ENCODE measurements around the gene LCN15.

The LCN15 gene

GRCh38 chr9:136784997-136785361 lies 20.7 kb upstream of the LCN15 start:
- no peak overlapping the region for H3K4me3 ChIP-seq (ENCODE audit: low read length)
- H3K9me3 ChIP-seq (ENCODE audit: insufficient read depth, low read depth, low read length): no peaks in the 10 kb centered on the region
- no peaks in the 10 kb centered on the region for H3K36me3 ChIP-seq (ENCODE audit: insufficient read depth, low read depth, low read length)
- H3K27ac ChIP-seq (ENCODE audit: low read length): no peak overlapping the region
- no peak overlapping the region for H3K9ac ChIP-seq (ENCODE audit: low read depth, low read length)
- H3K27me3 ChIP-seq (ENCODE audit: insufficient read depth, low read length): no peaks in the 10 kb centered on the region
- H3K4me1 ChIP-seq (ENCODE audit: insufficient read depth, low read length): no peaks in the 10 kb centered on the region

- H3K27ac ChIP-seq (ENCODE audit: low read length): no peak overlapping the region
Observed at GRCh38 chr9:136784249-136784996, 20.1 kb upstream of the LCN15 start.

GRCh38 chr9:136782452-136782851 lies 18.1 kb upstream of the LCN15 start:
- Histone ChIP-seq H3K9ac (ENCODE audit: low read depth, low read length) (no peak overlapping the region), H3K9me3 (ENCODE audit: insufficient read depth, low read depth, low read length) (no peaks in the 10 kb centered on the region), H3K36me3 (ENCODE audit: insufficient read depth, low read depth, low read length) (no peaks in the 10 kb centered on the region), H3K4me3 (ENCODE audit: low read length) (no peak overlapping the region), H3K4me1 (ENCODE audit: insufficient read depth, low read length) (no peaks in the 10 kb centered on the region), H3K27me3 (ENCODE audit: insufficient read depth, low read length) (peaks cover 16% of the 10 kb centered on the region), H3K27ac (ENCODE audit: low read length) (no peak overlapping the region)

More at GRCh38 chr9:136784249-136784996, 20.1 kb upstream of the LCN15 start:
- H3K4me1 ChIP-seq (ENCODE audit: insufficient read depth, low read length): no peaks in the 10 kb centered on the region
- H3K9me3 ChIP-seq (ENCODE audit: insufficient read depth, low read depth, low read length): no peaks in the 10 kb centered on the region
- no peak overlapping the region for H3K4me3 ChIP-seq (ENCODE audit: low read length)
- no peaks in the 10 kb centered on the region for H3K27me3 ChIP-seq (ENCODE audit: insufficient read depth, low read length)
- H3K36me3 ChIP-seq (ENCODE audit: insufficient read depth, low read depth, low read length): no peaks in the 10 kb centered on the region
- no peak overlapping the region for H3K9ac ChIP-seq (ENCODE audit: low read depth, low read length)

- Histone ChIP-seq H3K27ac (ENCODE audit: low read length) (no peak overlapping the region), H3K4me1 (ENCODE audit: insufficient read depth, low read length) (no peaks in the 10 kb centered on the region), H3K36me3 (ENCODE audit: insufficient read depth, low read depth, low read length) (no peaks in the 10 kb centered on the region), H3K9ac (ENCODE audit: low read depth, low read length) (no peak overlapping the region), H3K9me3 (ENCODE audit: insufficient read depth, low read depth, low read length) (no peaks in the 10 kb centered on the region), H3K27me3 (ENCODE audit: insufficient read depth, low read length) (peaks cover 20% of the 10 kb centered on the region), H3K4me3 (ENCODE audit: low read length) (no peak overlapping the region)
Observed at GRCh38 chr9:136779808-136780207, 15.5 kb upstream of the LCN15 start.

GRCh38 chr9:136777359-136777758 lies 13.0 kb upstream of the LCN15 start:
- H3K4me3 ChIP-seq (ENCODE audit: low read length): no peak overlapping the region
- peaks cover 6% of the 10 kb centered on the region; the same call in 1 of the 2 replicates for H3K9me3 ChIP-seq (ENCODE audit: insufficient read depth, low read depth, low read length)
- H3K4me1 ChIP-seq (ENCODE audit: insufficient read depth, low read length): no peaks in the 10 kb centered on the region
- H3K9ac ChIP-seq (ENCODE audit: low read depth, low read length): no peak overlapping the region
- no peak overlapping the region for H3K27ac ChIP-seq (ENCODE audit: low read length)
- peaks cover 20% of the 10 kb centered on the region for H3K27me3 ChIP-seq (ENCODE audit: insufficient read depth, low read length)
- no peaks in the 10 kb centered on the region for H3K36me3 ChIP-seq (ENCODE audit: insufficient read depth, low read depth, low read length)

GRCh38 chr9:136776947-136777346 lies 12.6 kb upstream of the LCN15 start:
- no peak overlapping the region for H3K27ac ChIP-seq (ENCODE audit: low read length)
- H3K4me3 ChIP-seq (ENCODE audit: low read length): no peak overlapping the region
- H3K9me3 ChIP-seq (ENCODE audit: insufficient read depth, low read depth, low read length): peaks cover 6% of the 10 kb centered on the region; the same call in 1 of the 2 replicates
- H3K9ac ChIP-seq (ENCODE audit: low read depth, low read length): no peak overlapping the region
- H3K4me1 ChIP-seq (ENCODE audit: insufficient read depth, low read length): no peaks in the 10 kb centered on the region
- no peaks in the 10 kb centered on the region for H3K36me3 ChIP-seq (ENCODE audit: insufficient read depth, low read depth, low read length)
- peaks cover 20% of the 10 kb centered on the region for H3K27me3 ChIP-seq (ENCODE audit: insufficient read depth, low read length)

GRCh38 chr9:136775191-136775590 lies 10.9 kb upstream of the LCN15 start:
- no peak overlapping the region for H3K27ac ChIP-seq (ENCODE audit: low read length)
- no peak overlapping the region for H3K9ac ChIP-seq (ENCODE audit: low read depth, low read length)
- no peak overlapping the region for H3K4me3 ChIP-seq (ENCODE audit: low read length)
- H3K36me3 ChIP-seq (ENCODE audit: insufficient read depth, low read depth, low read length): no peaks in the 10 kb centered on the region
- peaks cover 20% of the 10 kb centered on the region for H3K27me3 ChIP-seq (ENCODE audit: insufficient read depth, low read length)
- peaks cover 6% of the 10 kb centered on the region; the same call in 1 of the 2 replicates for H3K9me3 ChIP-seq (ENCODE audit: insufficient read depth, low read depth, low read length)
- no peaks in the 10 kb centered on the region for H3K4me1 ChIP-seq (ENCODE audit: insufficient read depth, low read length)

GRCh38 chr9:136774416-136775045 lies 10.2 kb upstream of the LCN15 start:
- H3K9ac ChIP-seq (ENCODE audit: low read depth, low read length): no peak overlapping the region
- H3K4me3 ChIP-seq (ENCODE audit: low read length): no peak overlapping the region
- no peaks in the 10 kb centered on the region for H3K36me3 ChIP-seq (ENCODE audit: insufficient read depth, low read depth, low read length)
- peaks cover 20% of the 10 kb centered on the region for H3K27me3 ChIP-seq (ENCODE audit: insufficient read depth, low read length)
- no peaks in the 10 kb centered on the region for H3K4me1 ChIP-seq (ENCODE audit: insufficient read depth, low read length)
- no peak overlapping the region for H3K27ac ChIP-seq (ENCODE audit: low read length)
- H3K9me3 ChIP-seq (ENCODE audit: insufficient read depth, low read depth, low read length): peaks cover 6% of the 10 kb centered on the region; the same call in 1 of the 2 replicates

GRCh38 chr9:136773386-136774044 lies 9.2 kb upstream of the LCN15 start:
- Histone ChIP-seq H3K4me1 (ENCODE audit: insufficient read depth, low read length) (no peaks in the 10 kb centered on the region), H3K36me3 (ENCODE audit: insufficient read depth, low read depth, low read length) (no peaks in the 10 kb centered on the region), H3K9me3 (ENCODE audit: insufficient read depth, low read depth, low read length) (peaks cover 6% of the 10 kb centered on the region; the same call in 1 of the 2 replicates), H3K9ac (ENCODE audit: low read depth, low read length) (no peak overlapping the region), H3K27ac (ENCODE audit: low read length) (no peak overlapping the region), H3K27me3 (ENCODE audit: insufficient read depth, low read length) (peaks cover 13% of the 10 kb centered on the region), H3K4me3 (ENCODE audit: low read length) (no peak overlapping the region)

- peaks cover 6% of the 10 kb centered on the region; the same call in 1 of the 2 replicates for H3K9me3 ChIP-seq (ENCODE audit: insufficient read depth, low read depth, low read length)
- H3K4me1 ChIP-seq (ENCODE audit: insufficient read depth, low read length): no peaks in the 10 kb centered on the region
- no peaks in the 10 kb centered on the region for H3K36me3 ChIP-seq (ENCODE audit: insufficient read depth, low read depth, low read length)
- H3K27ac ChIP-seq (ENCODE audit: low read length): no peak overlapping the region
- no peak overlapping the region for H3K9ac ChIP-seq (ENCODE audit: low read depth, low read length)
- peaks cover 9% of the 10 kb centered on the region for H3K27me3 ChIP-seq (ENCODE audit: insufficient read depth, low read length)
- H3K4me3 ChIP-seq (ENCODE audit: low read length): no peak overlapping the region
Observed at GRCh38 chr9:136771907-136772415, 7.6 kb upstream of the LCN15 start.

GRCh38 chr9:136769710-136770191 lies 5.4 kb upstream of the LCN15 start:
- Histone ChIP-seq H3K27ac (ENCODE audit: low read length) (no peak overlapping the region), H3K4me3 (ENCODE audit: low read length) (peak overlapping the region; percentile 46; the same call in 1 of the 2 replicates), H3K9ac (ENCODE audit: low read depth, low read length) (no peak overlapping the region), H3K9me3 (ENCODE audit: insufficient read depth, low read depth, low read length) (peaks cover 6% of the 10 kb centered on the region; the same call in 1 of the 2 replicates), H3K4me1 (ENCODE audit: insufficient read depth, low read length) (no peaks in the 10 kb centered on the region), H3K27me3 (ENCODE audit: insufficient read depth, low read length) (peaks cover 11% of the 10 kb centered on the region), H3K36me3 (ENCODE audit: insufficient read depth, low read depth, low read length) (no peaks in the 10 kb centered on the region)

Data from iPS-20b (cell line).